Endometrial microvascular endothelial cells (primary cell): ENCODE results near the gene MEN1. TPM values are rescaled to one million over a fixed set of nuclear protein-coding genes. Genes with fewer than 3 reads are reported as not detected.

Experiments used
- in situ Hi-C: cut with HindIII; loops from 2 replicates; pipeline ENCODE4 v1.10.0; 2017; ENCODE audit warnings: low sequenced_read_pairs, low pct_unique_long_range_greater_than_20kb; ENCODE audit errors: inconsistent ontology term
- total RNA-seq: library from RNA; depleted of rRNA; stranded (reverse); fragments of >200 nt; gene quantifications from one replicate; pipeline ENCODE4 v1.2.3, GENCODE V29; 2015; ENCODE audit errors: inconsistent ontology term

The MEN1 gene
- total RNA-seq, 1 donor from 2014 or later, result 34.0 TPM

DNA sequence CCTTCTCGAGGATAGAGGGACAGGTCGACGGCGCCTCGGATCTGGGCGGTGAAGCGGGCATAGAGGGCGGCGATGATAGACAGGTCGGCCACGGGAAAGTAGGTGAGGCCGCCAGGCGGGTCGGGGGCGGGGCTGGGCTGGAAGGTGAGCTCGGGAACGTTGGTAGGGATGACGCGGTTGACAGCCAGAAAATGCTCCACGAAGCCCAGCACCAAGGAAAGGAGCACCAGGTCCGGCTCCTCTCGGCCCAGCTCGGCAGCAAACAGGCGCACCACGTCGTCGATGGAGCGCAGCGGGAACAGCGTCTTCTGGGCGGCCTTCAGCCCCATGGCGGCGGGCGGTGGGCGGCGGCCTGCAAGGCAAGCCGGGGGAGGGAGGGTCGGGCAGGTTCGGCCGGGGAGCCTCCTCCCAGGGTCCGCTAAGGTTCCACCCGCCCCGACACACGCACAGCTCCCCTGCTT lies 540 bp downstream of the MEN1 start:
- in situ Hi-C loops, result no loop called here

DNA sequence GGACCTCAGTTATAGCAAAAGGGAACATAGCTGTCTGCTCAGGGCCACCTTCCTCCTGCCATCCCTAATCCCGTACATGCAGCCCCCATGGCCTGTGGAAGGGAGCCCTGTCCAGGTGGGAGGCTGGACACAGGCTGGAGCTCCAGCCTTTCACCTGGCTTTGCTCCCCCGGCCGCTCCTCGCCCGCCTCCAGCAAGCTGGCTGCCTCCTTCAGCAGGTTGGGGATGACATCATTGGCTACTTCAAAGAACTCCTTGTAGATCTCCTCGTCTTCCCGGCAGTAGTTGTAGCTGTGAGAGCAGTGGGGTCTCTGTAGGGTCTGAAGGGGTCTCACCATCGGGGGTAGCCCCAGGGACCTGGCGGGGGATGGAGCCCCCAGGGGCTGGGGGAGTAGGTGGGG lies 4.9 kb downstream of the MEN1 start:
- in situ Hi-C loops, result no loop called here

DNA sequence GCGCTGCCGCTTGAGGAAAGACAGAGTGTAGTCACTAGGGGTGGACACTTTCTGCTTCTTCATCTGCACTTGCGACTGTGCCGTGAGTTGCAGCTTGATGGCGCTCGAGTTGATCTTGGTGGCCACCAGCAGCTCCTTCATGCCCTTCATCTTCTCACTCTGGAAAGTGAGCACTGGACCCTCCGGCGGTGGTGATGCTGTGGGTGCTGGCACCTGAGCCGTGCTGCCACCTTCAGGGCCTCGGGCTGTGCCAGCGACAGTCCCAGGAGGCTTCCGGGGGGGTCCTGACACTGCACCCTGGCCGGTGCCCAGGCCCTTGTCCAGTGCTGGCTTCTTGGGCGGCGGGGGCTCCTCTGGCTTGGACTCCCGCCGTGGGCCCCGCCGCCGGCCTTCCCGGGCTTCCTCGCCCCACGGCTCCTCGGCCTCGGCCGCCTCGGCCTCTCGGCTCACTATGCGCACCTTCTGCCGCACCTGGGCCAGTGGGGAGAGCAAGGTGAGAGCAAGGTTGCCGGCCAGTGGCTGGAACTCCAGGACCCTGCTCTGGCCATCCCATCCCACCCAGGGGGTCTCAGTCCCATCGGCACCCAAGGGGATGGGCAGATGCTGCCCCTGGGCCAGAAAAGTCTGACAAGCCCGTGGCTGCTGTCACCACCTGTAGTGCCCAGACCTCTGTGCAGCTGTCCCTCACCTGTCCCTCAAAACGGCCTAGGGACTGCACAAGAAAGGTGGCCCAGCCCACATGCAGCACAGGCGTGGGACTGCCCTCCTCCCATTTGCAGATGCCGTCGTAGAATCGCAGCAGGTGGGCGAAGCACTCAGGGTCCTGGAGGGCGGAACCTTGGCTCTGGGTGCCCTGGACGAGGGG lies 5.8 kb downstream of the MEN1 start:
- in situ Hi-C loops, result no loop called here

DNA sequence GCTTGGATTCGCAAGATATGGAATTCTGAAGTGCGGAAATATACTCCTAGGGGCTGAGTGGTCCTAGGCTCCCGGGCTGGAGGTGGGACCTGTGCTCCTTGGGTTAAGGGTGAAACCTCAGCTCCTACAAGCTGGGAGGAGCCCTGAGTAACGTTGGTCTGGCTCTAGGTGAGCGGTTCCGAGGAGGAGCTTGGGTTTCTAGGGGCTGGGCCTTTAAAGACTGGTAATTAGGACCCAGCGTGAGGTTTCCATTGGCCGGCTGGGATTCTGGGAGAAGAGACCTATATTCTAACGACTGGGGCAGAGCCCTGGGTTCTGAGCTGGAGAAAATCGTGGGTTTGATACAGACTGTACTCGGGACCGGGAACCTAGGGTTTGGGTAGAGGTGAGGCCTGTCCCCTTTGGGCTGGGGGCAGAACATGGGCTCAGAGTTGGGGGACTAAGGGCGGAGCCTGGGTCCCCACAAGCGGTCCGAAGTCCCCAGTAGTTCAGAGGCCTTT lies 6.5 kb downstream of the MEN1 start:
- in situ Hi-C loops, result no loop called here

DNA sequence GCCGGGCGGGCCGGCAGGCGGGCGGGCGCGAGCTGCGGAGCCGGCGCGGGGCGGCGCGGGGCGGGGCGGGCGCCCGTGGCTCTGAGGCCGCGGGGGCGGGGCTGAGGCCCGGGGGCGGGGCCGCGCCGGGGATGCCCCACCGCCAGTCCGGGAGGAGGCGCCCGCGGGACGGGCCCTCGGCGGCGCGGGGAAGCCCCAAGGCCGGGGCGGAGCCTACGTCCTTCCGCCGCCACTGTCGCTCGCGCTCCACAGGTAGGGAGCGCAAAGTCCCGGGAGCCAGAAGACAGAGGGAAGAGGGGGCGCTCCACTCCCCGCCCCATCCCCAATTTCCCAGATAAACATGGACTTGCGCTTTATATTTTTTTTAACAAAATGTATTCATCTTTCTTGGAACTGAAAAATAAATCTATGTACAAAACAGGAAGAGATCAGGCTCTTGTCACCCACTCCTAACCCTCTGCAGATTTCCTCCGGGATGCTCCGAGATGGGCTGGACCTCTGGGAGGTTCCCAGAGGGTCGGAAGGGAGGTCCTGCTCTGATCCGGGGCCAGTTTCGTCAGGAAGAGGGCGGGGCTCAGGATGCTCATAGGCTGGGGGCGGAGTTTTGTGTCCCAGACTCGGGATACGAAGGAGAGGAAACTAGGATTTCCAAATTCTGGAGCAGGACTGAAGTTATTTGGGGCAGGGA lies 7.0 kb downstream of the MEN1 start, which contains the start of gene MAP4K2:
Gene MAP4K2 (minus strand): TSS at position 57 of the 688 bp plus-strand sequence. CDS start 65 bp downstream, outside the sequence.
- in situ Hi-C loops, result no loop called here

DNA sequence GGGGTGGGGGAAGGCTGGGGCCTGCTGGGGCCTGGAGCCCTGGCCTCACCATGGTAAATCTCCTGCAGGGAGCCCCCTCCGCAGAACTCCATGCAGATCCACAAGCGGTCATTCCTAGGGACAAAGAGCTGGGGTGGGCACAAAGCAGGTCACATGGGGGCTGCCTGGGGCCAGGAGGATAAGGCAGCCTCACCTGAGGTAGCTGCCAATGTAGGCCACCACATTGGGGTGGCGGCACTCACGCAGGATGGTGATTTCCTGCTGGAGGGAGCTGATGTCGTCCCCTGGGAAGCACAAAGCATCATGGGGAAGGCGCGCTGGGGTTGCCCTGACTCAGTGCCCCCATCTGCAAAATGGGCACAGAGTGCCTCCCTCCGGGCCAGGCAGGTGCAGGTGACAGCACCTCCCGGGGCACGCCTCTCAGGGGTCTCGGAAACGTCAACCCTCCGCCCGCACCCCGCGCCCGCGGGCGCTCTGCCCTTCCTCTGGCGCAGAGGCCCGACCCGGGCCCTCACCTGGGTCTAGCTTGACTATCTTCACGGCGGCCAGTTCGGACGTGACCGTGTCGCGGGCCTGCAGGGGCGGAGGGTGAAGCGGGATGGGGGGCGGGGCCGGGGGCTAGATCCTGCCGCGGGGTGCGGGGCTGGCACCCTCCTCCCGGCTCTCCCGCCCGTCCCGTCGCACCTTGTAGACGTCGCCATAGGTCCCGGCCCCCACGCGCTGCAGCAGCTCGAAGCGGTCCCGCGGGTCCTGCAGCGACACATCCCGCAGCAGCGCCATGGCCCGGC lies 7.8 kb downstream of the MEN1 start:
- in situ Hi-C loops, result no loop called here

DNA sequence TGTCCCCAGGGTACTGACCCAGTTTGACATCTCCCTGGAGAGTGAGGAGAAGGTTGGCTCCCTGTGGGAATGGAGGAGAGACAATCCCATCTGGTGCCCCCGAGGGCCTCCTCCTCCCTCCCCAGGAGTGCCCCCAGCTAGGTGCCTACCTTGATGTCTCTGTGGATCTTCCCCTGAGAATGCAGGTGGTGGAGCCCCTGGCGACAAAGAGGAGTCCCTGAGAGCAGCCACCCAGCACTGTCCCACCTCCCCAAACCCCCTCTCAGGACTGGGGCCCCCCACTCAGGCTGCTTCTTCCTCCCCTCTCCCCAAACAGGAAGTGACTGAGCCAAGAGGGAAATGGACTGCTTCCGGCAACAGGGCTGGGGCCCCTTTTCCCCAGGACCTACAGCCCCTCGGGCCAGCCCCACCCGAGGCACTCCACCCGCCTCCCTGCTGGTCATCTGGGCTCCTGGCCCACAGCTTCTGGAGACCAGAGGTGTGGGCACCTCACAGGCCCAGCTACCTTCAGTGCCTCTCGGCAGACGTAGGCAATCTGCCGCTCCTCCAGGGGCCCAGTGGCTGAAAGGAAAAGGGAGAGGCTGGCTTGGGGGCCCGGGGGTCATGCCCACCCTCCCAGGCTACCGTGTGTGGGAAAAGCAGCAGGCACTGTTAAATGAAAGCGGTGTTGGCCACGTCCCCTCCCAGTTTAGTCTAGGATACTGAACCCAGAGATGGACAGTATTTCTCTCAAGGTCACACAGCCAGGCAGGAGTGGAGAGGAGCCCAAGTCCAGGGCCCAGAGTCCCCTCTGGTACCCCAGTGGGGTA lies 8.6 kb downstream of the MEN1 start:
- in situ Hi-C loops, result no loop called here

DNA sequence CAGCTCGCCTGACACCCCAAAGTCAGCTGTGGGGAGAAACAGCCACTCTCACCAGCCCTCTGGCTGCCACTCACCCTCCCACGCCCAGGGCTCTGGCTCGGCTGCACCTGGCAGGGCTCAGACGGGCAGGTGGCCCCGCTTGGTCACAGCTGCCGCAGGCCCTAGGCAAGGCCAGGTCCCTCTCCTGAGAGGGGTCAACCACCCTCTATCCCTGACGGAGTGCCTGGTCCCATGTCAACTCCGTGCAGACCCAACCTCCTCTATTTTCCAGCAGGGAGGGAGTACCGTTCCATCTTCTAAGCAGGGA lies 9.2 kb downstream of the MEN1 start:
- in situ Hi-C loops, result no loop called here

DNA sequence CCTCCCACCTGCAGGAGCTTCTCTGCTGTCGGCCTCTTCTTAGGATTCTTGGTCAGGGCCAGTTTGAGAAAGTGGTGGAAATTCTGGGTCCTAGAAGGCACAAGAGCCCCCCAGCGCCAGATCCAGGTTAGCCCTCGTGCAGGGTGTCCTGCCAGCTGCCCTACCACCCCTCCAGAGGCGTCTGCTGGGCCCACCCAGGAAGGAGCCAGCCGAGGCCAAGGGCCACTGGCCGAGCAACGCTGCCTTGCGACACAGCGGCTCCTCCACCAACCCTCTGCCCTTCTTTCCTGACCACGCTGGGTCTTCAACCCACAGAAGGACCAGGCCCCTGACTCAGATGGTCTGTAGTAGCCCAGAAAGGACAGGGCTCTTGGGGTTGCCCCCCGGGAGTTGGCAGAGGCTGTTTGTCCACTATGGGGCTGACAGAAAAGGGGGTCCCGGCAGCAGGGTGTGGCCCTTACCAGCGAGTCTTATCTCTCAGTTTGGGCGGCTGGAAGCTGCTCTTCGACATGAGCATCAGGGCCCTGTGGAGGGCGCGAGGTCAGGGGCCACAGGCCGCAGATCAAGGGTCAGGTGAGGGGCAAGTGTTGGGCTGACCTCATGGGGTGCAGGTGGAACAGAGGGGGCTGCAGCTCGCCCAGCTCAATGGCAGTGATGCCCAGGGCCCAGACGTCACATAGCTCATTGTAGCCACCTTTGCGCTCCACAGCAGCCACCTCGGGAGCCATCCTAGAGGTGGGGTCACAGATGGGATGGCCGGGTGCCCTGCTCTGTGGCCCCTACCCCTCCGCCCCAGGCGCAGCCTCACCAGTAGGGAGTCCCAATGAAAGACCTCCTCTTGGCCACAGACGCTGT lies 9.8 kb downstream of the MEN1 start:
- in situ Hi-C loops, result no loop called here

DNA sequence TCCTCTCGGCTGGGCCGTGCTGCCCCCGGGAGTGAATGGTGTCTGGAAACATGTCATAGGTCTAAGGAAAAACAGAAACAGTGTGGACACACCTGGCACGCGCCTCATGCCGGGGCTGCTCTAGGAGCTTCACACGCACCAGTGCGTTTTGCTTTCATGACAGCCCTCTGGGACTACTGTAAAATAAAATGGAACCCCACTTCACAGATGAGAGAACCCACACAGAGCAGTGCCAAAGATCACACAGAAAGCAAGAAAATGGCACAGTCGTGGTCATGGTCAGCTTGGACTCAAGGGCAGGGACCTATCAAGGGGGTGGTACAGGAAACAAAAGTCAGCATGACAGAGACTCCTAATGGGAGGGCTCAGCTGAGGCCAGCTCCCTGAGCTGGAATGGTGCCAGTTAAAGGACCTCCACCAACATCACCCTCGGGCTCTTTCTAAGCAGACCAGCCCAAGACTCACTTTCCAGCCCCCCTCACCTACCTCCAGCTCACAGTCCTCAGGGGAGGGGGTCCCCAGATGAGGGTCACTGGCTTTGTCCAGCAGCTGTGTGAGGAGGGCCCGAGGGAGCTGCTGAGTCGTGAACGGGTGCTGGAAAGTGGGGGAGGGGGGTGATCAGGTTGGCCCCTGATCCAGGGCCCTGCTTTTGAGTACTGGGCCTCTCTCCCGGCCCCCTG lies 10.6 kb downstream of the MEN1 start:
- in situ Hi-C loops, result no loop called here

DNA sequence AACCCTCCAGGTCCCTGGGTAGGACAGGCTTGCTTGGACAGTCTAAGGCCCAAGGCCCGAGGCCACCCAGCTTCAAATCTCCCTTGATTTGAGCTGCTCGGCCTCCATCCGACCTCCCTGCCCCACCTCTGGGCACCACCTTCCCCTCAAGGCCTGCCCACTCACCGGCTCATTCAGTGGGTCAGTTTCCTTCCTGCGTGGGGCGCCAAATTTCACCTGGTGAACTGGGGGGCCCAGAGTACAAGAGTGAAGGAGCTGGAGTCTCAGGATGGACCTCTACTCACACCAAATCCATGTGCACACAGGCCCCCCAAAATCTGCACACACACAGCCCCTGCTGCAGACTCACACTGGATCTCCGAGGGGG lies 11.1 kb downstream of the MEN1 start:
- in situ Hi-C loops, result no loop called here

DNA sequence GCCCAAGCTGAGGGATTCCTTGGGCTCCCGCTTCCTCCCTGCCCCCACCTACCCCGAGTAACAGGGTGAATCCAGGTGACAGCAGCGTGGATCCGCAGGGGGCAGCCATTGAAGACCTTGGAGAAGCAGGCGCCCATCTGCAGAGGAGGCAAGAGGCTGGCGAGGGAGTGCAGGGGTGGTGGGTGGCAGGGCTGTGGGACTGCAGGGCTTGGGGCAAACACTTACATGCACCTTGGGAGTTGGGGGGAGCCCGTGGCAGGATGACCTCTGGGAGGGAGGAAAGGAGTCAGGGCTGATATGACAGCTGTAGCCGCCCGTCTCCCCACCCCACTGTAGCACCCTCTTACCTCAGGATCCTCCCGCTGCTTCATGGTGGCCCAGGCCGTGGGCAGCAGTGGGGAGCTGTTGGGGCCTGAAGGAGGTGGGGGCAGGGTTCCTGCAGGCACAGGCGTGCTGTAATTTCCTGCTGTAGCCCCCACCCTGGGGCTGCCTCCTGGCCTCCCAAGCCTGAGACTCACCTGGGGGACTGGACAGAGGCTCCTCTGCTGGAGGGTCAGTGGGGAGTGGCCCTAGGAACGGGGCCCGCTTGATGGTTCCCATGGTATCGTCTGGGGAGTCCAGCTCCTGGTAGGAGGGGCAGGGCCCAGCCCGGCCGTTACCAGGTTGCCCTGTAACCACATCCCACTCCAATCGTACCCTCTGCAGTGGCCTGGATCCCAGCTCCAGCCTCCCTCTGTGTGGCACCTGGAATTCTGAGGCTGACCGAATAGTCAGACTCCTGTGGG lies 13.4 kb downstream of the MEN1 start:
- in situ Hi-C loops, result no loop called here

DNA sequence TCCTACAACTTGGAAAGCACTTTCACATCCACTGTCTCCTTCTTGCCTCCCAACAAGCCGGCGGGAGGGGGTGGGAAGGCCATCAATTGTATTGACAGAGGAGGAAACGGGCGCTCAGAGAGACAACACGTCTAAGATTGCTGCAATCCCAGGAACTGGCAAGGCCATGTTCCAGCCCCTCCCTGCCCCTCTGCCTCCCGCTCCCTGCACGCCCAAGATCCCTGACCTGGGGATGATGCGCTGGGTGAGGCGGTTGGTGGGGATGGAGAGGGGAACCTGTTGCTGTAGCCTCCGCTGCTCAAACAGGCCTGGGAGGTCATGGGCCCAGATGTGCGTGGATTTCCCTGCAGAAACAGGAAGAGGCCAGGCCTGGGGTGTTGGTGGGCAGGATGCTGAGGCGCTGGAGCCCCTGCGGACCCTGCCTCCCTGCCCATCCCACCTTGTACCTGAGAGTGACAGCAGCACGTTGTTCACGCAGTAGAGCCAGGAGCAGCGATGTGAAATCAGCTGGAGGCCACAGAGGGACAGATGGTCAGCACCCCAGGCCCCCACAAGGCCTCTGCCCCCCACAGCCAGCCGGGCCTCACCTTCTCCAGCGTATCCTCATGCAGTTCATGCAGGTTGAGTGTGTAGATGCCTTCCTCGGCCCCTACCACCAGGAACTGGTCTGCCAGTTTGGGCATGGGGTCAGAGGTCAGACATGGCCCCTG lies 14.1 kb downstream of the MEN1 start:
- in situ Hi-C loops, result no loop called here

DNA sequence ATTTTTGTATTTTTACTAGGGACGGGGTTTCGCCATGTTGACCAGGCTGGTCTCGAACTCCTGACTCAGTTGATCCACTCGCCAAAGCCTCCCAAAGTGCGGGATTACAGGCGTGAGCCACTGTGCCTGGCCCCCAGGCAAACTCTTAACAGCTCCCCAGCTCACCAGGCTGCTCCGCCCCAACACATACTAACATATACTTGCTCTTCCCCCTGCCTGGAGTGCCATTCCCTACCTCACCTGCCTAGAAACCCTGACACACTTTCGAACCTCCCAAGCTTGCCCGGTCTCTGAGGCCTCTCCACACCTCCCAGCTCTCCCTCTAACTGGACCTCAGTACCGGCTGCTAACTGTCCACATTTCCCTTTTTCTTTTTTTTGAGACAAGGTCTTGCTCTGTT lies 15.8 kb downstream of the MEN1 start:
- in situ Hi-C loops, result no loop called here

DNA sequence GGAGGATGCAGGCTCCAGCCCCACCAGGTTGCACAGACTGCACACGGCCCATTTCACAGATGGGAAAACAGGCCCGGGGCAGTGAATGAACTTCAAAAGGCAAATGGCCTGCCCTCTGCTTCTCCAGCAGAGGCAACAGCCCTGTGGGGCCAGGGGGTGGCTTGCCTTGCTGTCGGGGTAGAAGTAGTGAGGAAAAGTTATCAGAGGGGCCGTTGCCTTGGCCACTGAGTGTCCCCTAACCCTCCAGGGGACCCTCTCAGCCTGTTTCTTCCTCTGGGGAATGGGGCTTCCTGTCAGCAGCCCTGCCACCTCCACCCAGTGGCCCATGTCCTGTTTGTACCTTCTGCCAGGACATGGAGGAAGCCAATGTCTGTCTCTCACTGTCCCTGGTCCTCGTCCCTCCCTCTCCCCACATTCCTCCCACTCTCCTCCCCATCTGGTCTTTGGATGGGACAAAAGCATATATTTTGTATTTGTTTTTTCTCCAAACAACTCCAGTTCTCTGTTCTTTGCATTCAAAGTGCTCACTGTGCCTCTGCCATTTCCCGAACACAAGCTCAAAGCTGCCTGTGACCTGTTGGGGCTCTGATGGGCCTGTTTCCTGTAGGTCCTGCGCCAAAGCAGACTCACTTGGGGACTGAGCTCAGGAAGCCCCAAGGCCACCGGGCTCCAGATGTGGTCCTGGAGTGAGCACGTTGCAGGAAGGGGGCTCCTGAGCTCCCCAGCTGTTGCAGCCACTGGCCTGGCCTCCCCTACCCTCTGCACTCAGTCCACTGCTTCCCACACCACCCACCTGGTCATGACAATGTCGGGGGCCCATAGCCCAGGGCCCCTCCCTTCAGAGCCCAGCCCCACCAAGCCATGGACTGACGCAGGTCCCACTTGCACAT lies 16.8 kb downstream of the MEN1 start:
- in situ Hi-C loops, result no loop called here
